Smooth muscle cell of the brain vasculature (primary cell): ENCODE data around the gene CDK14.
"Not testable (repeated sequence)": the region's sequence is repeated elsewhere in the genome, so short reads cannot be mapped to it uniquely, and the experiment has no call there.

Source experiments
- DNase-seq: peaks from one replicate; pipeline ENCODE4 v3.0.0-alpha.2; 2012; ENCODE audit warnings: low read depth, low spot score

The CDK14 gene

GRCh38 chr7:90629297-90629918 is 33.3 kb downstream of the CDK14 start:
- DNase-seq: peak; percentile 32

GRCh38 chr7:90631502-90631901 is 35.4 kb downstream of the CDK14 start:
- no peak for DNase-seq

- DNase-seq: not testable (repeated sequence)
These were observed 43.6 kb downstream of the CDK14 start for GRCh38 chr7:90639683-90640082.

GRCh38 chr7:90642978-90643377 is 46.9 kb downstream of the CDK14 start:
- no peak for DNase-seq

GRCh38 chr7:90645784-90646183 is 49.7 kb downstream of the CDK14 start:
- no peak for DNase-seq

GRCh38 chr7:90648107-90648506 is 52.0 kb downstream of the CDK14 start:
- no peak for DNase-seq

- DNase-seq: peak; percentile 64
These were observed 52.7 kb downstream of the CDK14 start for GRCh38 chr7:90648834-90649233.

GRCh38 chr7:90654718-90655427 is 58.8 kb downstream of the CDK14 start:
- DNase-seq: no peak

GRCh38 chr7:90655566-90655965 is 59.4 kb downstream of the CDK14 start:
- DNase-seq: no peak

GRCh38 chr7:90657481-90657880 is 61.4 kb downstream of the CDK14 start:
- no peak for DNase-seq

- DNase-seq: no peak
These were observed 64.0 kb downstream of the CDK14 start for GRCh38 chr7:90660100-90660499.

GRCh38 chr7:90660819-90661218 is 64.7 kb downstream of the CDK14 start:
- DNase-seq: no peak

GRCh38 chr7:90661290-90662151 is 65.4 kb downstream of the CDK14 start:
- DNase-seq: no peak

- no peak for DNase-seq
These were observed 67.1 kb downstream of the CDK14 start for GRCh38 chr7:90663176-90663575.

- no peak for DNase-seq
These were observed 70.1 kb downstream of the CDK14 start for GRCh38 chr7:90666186-90666585.

GRCh38 chr7:90668992-90669391 is 72.9 kb downstream of the CDK14 start:
- DNase-seq: no peak

GRCh38 chr7:90669492-90669891 is 73.4 kb downstream of the CDK14 start:
- no peak for DNase-seq

- DNase-seq: no peak
These were observed 75.5 kb downstream of the CDK14 start for GRCh38 chr7:90671571-90671970.

GRCh38 chr7:90672210-90672609 is 76.1 kb downstream of the CDK14 start:
- no peak for DNase-seq

- DNase-seq: no peak
These were observed 78.5 kb downstream of the CDK14 start for GRCh38 chr7:90674625-90675024.

GRCh38 chr7:90675982-90676381 is 79.9 kb downstream of the CDK14 start:
- no peak for DNase-seq
